NCI-H1048 (cell line): ENCODE data around the gene TOM1.
A peak's percentile ranks its signal among the peaks of the same experiment; 100 is the strongest.

Experiments
- DNase-seq: peaks from one replicate; lab custom pipeline; 2025; lab: John Stamatoyannopoulos, UW

TOM1 gene

GRCh38 chr22:35299673-35300499 lies at the start of gene TOM1:
Gene TOM1, plus strand, starts transcription at chr22:35299894. Its CDS starts 35 bp downstream, at chr22:35299929.
- peak; percentile 88 for DNase-seq

GRCh38 chr22:35250156-35250555 lies 49.5 kb upstream of the TOM1 start:
- no peak for DNase-seq

GRCh38 chr22:35253946-35254345 lies 45.7 kb upstream of the TOM1 start:
- no peak for DNase-seq

- DNase-seq = no peak
These were observed 42.7 kb upstream of the TOM1 start for GRCh38 chr22:35257002-35257320.

- peak; percentile 36 for DNase-seq
These were observed 42.1 kb upstream of the TOM1 start, which contains the start of gene HMGXB4 for GRCh38 chr22:35257321-35258190. Gene HMGXB4, plus strand, starts transcription at chr22:35257493. Its CDS starts 4,898 bp downstream, at chr22:35262391.

GRCh38 chr22:35258191-35258988 lies 41.3 kb upstream of the TOM1 start:
- peak; percentile 6 for DNase-seq

- no peak for DNase-seq
These were observed 34.7 kb upstream of the TOM1 start for GRCh38 chr22:35264986-35265385.

- DNase-seq = no peak
These were observed 33.4 kb upstream of the TOM1 start for GRCh38 chr22:35266277-35266676.

GRCh38 chr22:35269630-35270029 lies 30.1 kb upstream of the TOM1 start:
- DNase-seq = no peak

GRCh38 chr22:35274154-35274871 lies 25.4 kb upstream of the TOM1 start:
- DNase-seq = no peak

GRCh38 chr22:35275580-35275979 lies 24.1 kb upstream of the TOM1 start:
- DNase-seq = no peak

- DNase-seq = no peak
These were observed 23.7 kb upstream of the TOM1 start for GRCh38 chr22:35276019-35276418.

- DNase-seq = no peak
These were observed 11.6 kb upstream of the TOM1 start for GRCh38 chr22:35288116-35288515.

GRCh38 chr22:35292786-35293185 lies 6.9 kb upstream of the TOM1 start:
- no peak for DNase-seq

- no peak for DNase-seq
These were observed 3.6 kb upstream of the TOM1 start for GRCh38 chr22:35296051-35296450.

- no peak for DNase-seq
These were observed 449 bp upstream of the TOM1 start for GRCh38 chr22:35299217-35299672.

GRCh38 chr22:35301372-35301874 lies 1.7 kb downstream of the TOM1 start:
- no peak for DNase-seq

- DNase-seq = no peak
These were observed 3.4 kb downstream of the TOM1 start for GRCh38 chr22:35303029-35303624.

- no peak for DNase-seq
These were observed 5.9 kb downstream of the TOM1 start for GRCh38 chr22:35305525-35306070.

- DNase-seq = no peak
These were observed 6.8 kb downstream of the TOM1 start for GRCh38 chr22:35306350-35306967.
